ENCODE data around the gene TOP2B.

TOP2B gene

DNA sequence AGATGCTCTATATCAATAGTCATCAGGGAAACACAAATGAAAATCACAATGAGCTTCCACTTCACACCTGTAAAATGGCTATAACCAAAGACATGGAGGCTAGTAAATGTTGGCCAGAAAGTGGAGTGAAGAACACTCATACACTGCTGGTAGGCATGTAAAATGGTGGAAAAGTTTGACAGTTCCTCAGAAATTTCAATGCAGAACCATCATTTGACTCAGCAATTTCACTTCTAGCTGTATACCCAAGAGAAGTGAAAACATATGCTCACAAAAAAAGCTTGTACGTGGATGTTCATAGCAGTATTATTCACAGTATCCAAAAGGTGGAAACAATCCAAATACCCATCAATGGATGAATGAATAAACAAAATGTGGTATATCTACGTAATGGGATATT lies 19.2 kb upstream of the TOP2B start:
- intact Hi-C loops (cut with DNase I; ENCODE audit: low total_unique reads): no loop called here
- DNase-seq: no peak
- no peak overlapping the region for H3K4me3 ChIP-seq
- H3K9me3 ChIP-seq: no peaks in the 10 kb centered on the region
- H3K27me3 ChIP-seq: no peaks in the 10 kb centered on the region
- H3K36me3 ChIP-seq: no peaks in the 10 kb centered on the region
- no peak for TF ChIP-seq CTCF (IDR thresholded peaks at IDR 0.05)
- H3K27ac ChIP-seq: no peak overlapping the region
- H3K4me1 ChIP-seq: no peaks in the 10 kb centered on the region

DNA sequence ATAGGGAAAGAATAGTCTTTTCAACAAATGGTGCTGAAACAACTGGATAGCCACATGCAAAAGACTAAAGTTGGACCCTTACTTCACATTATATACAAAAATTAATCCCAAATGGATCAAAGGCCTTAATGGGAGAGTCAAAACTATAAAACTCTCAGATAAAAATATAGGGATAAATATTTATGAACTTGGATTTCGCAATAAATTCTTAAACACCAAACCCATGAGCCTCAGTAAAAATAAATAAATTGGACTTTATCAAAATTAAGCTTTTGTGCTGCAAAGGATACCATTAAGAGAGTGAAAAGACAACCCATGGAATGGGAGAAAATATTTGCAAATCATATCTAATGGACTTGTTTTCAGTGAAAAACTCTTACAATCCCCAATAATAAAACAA lies 18.7 kb upstream of the TOP2B start:
- no peaks in the 10 kb centered on the region for H3K4me1 ChIP-seq
- H3K27ac ChIP-seq: no peak overlapping the region
- DNase-seq: no peak
- TF ChIP-seq CTCF (IDR thresholded peaks at IDR 0.05): no peak
- no peaks in the 10 kb centered on the region for H3K27me3 ChIP-seq
- no peak overlapping the region for H3K4me3 ChIP-seq
- intact Hi-C loops (cut with DNase I; ENCODE audit: low total_unique reads): no loop called here
- no peaks in the 10 kb centered on the region for H3K36me3 ChIP-seq
- no peaks in the 10 kb centered on the region for H3K9me3 ChIP-seq

- intact Hi-C loops (cut with DNase I; ENCODE audit: low total_unique reads): no loop called here
- DNase-seq: no peak
- no peaks in the 10 kb centered on the region for H3K9me3 ChIP-seq
- H3K4me1 ChIP-seq: no peaks in the 10 kb centered on the region
- no peak overlapping the region for H3K4me3 ChIP-seq
- H3K27me3 ChIP-seq: no peaks in the 10 kb centered on the region
- no peak overlapping the region for H3K27ac ChIP-seq
- no peaks in the 10 kb centered on the region for H3K36me3 ChIP-seq
- no peak for TF ChIP-seq CTCF (IDR thresholded peaks at IDR 0.05)
Observed at GRCh38 chr3:25679642-25680302, 15.1 kb upstream of the TOP2B start.

- DNase-seq: no peak
- no peaks in the 10 kb centered on the region for H3K4me1 ChIP-seq
- no peak overlapping the region for H3K4me3 ChIP-seq
- no peaks in the 10 kb centered on the region for H3K36me3 ChIP-seq
- no peak overlapping the region for H3K27ac ChIP-seq
- intact Hi-C loops (cut with DNase I; ENCODE audit: low total_unique reads): no loop called here
- peaks cover 0 to 4% of the 10 kb centered on the region in 2 donors for H3K27me3 ChIP-seq
- H3K9me3 ChIP-seq: no peaks in the 10 kb centered on the region
- no peak for TF ChIP-seq CTCF (IDR thresholded peaks at IDR 0.05)
Observed at GRCh38 chr3:25679166-25679565, 14.5 kb upstream of the TOP2B start.

DNA sequence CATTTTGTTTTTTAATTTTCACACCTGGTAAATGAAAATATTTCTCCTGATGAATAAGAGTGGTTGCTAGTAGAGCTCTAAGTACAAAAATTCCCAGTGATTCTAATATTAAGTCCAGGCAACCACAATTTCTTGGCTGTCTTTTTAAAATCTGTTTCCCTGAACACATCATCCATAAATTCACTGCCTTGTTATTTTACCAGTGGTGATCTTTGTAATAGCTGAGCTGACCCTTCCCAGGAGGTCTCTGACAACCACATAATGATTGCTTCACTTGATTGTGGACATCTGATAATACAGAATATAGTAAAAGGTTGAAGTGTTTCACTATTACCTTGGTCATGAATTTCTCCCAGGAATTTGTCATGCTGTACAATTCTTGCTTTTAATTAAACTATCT lies 13.9 kb upstream of the TOP2B start:
- Histone ChIP-seq H3K9me3 (no peaks in the 10 kb centered on the region), H3K27ac (no peak overlapping the region), H3K36me3 (no peaks in the 10 kb centered on the region), H3K4me1 (no peaks in the 10 kb centered on the region), H3K4me3 (no peak overlapping the region), H3K27me3 (peaks cover 0 to 6% of the 10 kb centered on the region in 2 donors)
- no peak for DNase-seq
- TF ChIP-seq CTCF (IDR thresholded peaks at IDR 0.05): no peak
- intact Hi-C loops (cut with DNase I; ENCODE audit: low total_unique reads): no loop called here

GRCh38 chr3:25677121-25677520 lies 12.4 kb upstream of the TOP2B start:
- Histone ChIP-seq H3K4me3 (no peak overlapping the region), H3K9me3 (no peaks in the 10 kb centered on the region), H3K4me1 (no peaks in the 10 kb centered on the region), H3K27me3 (peaks cover 0 to 6% of the 10 kb centered on the region in 2 donors), H3K27ac (no peak overlapping the region), H3K36me3 (no peaks in the 10 kb centered on the region)
- no peak for TF ChIP-seq CTCF (IDR thresholded peaks at IDR 0.05)
- DNase-seq: no peak
- intact Hi-C loops (cut with DNase I; ENCODE audit: low total_unique reads): no loop called here
